ENCODE measurements around the gene TBCC.
A peak's percentile ranks its signal among the peaks of the same experiment; 100 is the strongest.

The TBCC gene

DNA sequence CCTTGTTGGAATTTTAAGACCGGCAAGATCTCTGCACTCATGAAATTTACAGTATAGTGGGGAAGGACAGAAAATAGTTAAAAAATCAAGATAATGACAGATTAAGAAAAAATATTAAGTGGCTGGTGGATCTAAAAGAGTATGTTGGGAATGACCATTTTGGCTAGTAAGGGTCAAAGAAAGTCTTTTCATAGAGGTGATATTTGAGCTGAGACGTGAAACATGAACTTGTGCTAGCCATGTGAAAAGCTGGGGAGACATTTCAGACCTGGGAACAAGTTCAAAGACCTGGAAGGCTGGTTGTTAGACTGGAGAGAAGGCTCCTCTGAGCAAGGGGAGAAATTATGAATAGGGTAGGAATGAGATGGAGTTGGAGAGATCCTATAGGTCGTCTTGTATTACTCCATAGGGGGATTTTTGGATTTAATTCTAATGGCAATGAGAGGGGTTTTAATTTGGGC, 40.7 kb upstream of the TBCC start:
- no peak for TF ChIP-seq CTCF (IDR thresholded peaks at IDR 0.05; ENCODE audit: low read depth, low read length)
- no peak overlapping the region for H3K4me3 ChIP-seq (ENCODE audit: low read depth, low read length)

DNA sequence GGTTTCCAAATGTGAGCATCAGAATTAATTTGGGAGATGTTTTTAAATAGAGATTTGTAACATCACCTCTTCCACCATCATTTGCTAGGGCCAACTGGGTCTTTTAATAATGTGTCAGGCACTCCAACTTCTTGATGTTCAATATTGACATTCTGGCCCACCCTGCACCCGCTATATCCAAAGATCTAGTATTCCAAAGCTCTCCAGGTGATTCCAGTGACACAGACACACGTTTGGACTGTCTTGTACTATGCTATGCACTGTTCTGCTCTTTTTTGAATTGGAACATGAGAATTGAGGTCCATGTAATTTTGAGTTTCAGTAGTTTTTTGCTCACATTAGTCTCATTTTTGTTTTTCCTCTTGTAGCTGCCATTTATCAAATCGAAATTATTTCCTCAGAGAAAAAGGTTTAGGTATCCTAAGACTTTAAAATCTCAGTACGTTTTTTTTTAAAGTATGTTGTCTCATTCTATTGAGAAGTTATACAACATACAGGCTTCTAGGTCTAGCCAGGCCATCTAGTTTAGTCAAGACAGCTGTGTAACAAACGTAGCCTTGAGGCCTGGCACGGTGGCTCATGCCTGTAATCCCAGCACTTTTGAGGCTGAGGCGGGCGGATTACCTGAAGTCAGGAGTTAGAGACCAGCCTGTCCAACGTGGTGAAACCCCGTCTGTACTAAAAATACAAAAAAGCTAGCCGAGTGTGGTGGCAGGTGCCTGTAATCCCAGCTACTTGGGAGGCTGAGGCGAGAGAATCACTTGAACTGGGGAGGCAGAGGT, 39.0 kb upstream of the TBCC start:
- TF ChIP-seq CTCF (IDR thresholded peaks at IDR 0.05; ENCODE audit: low read depth, low read length) = no peak
- peak overlapping the region; percentile 80 for H3K4me3 ChIP-seq (ENCODE audit: low read depth, low read length)

GRCh38 chr6:42783876-42784642, 38.2 kb upstream of the TBCC start:
- peak overlapping the region; percentile 80 for H3K4me3 ChIP-seq (ENCODE audit: low read depth, low read length)
- no peak for TF ChIP-seq CTCF (IDR thresholded peaks at IDR 0.05; ENCODE audit: low read depth, low read length)

- TF ChIP-seq CTCF (IDR thresholded peaks at IDR 0.05; ENCODE audit: low read depth, low read length) = no peak
- H3K4me3 ChIP-seq (ENCODE audit: low read depth, low read length) = peak overlapping the region; percentile 80
Measured at GRCh38 chr6:42783177-42783875, 37.4 kb upstream of the TBCC start.

GRCh38 chr6:42782689-42783176, 36.8 kb upstream of the TBCC start:
- H3K4me3 ChIP-seq (ENCODE audit: low read depth, low read length) = peak overlapping the region; percentile 80
- no peak for TF ChIP-seq CTCF (IDR thresholded peaks at IDR 0.05; ENCODE audit: low read depth, low read length)

GRCh38 chr6:42781796-42782688, 36.1 kb upstream of the TBCC start, which contains the start of gene BICRAL:
TSS of gene BICRAL (plus strand) at chr6:42782052. CDS start at chr6:42822023, 39,971 bp downstream.
- no peak for TF ChIP-seq CTCF (IDR thresholded peaks at IDR 0.05; ENCODE audit: low read depth, low read length)
- H3K4me3 ChIP-seq (ENCODE audit: low read depth, low read length) = peak within 1 kb of the TSS; percentile 80
